GM12878 (cell line): ENCODE results near the gene ALAS1. TPM values are rescaled to one million over a fixed set of nuclear protein-coding genes. Genes with fewer than 3 reads are reported as not detected.

Experiments used
- ATAC-seq: fragments of 200-7000 bp; cut with Tn5 transposase; 3 replicates; pipeline ENCODE4 v1.9.1; 2020; ENCODE audit warnings: mild to moderate bottlenecking, moderate library complexity
- BruUV-seq: library from RNA; stranded (reverse); fragments of 400-500 nt; replicated peaks from 2 replicates; lab custom pipeline; 2021; lab: Mats Ljungman, UMichigan
- CTCF ChIA-PET: fragments of 300-600 bp; sonication (Branson Sonifier 250); formaldehyde crosslinking; extraction: SDS; loops from one replicate; lab custom pipeline; 2021; ENCODE audit warnings: inconsistent platforms; lab: Yijun Ruan, JAX
- POLR2A ChIA-PET: fragments of 350-600 bp; formaldehyde crosslinking; extraction: SDS; loops from one replicate; lab custom pipeline; 2021; ENCODE audit warnings: inconsistent platforms; lab: Charles Lee
- RAD21 ChIA-PET: fragments of 300-600 bp; sonication (Branson Sonifier 250); formaldehyde crosslinking; loops from one replicate; lab custom pipeline; 2023; ENCODE audit warnings: antibody characterized with exemption; ENCODE audit not compliant: unreplicated experiment; lab: Charles Lee
- SMC1A ChIA-PET: fragments of 300-600 bp; sonication (Branson Sonifier 250); formaldehyde crosslinking; loops from one replicate; lab custom pipeline; 2023; ENCODE audit not compliant: unreplicated experiment, uncharacterized antibody; lab: Charles Lee
- DNase-seq: peaks from one replicate; pipeline ENCODE4 v3.0.0-alpha.2; 2011; ENCODE audit warnings: low read depth, low spot score
- FAIRE-seq: peaks from 3 replicates; lab custom pipeline; 2011; peaks lifted over from hg19 to GRCh38; lab: Jason Lieb, UNC
- H2AFZ ChIP-seq: 2 replicates; pipeline ENCODE4 v1.6.0; 2011; ENCODE audit warnings: low read depth, low read length, control low read depth; ENCODE audit not compliant: control insufficient read depth
- H3K27ac ChIP-seq: 2 replicates; pipeline ENCODE4 v1.5.1; 2011; ENCODE audit warnings: control low read depth; ENCODE audit not compliant: control insufficient read depth, insufficient read depth
- H3K27me3 ChIP-seq, 2 experiments: replicated peaks in 1 of 2; 2 replicates each; pipeline versions ENCODE4 v1.6.0 to v1.6.1; 2011; ENCODE audit warnings: low read length in 1 of 2; ENCODE audit not compliant: control insufficient read depth in 2 of 2, insufficient read depth in 2 of 2
- H3K36me3 ChIP-seq, 2 experiments: 2 replicates each; pipeline ENCODE4 v1.5.1; 2011; ENCODE audit warnings: low read length in 1 of 2; ENCODE audit not compliant: control insufficient read depth in 2 of 2, insufficient read depth in 2 of 2
- H3K4me1 ChIP-seq: 2 replicates; pipeline ENCODE4 v1.6.1; 2011; ENCODE audit warnings: mild to moderate bottlenecking, low read length, moderate library complexity, mixed read lengths; ENCODE audit not compliant: control insufficient read depth, insufficient read depth
- H3K4me2 ChIP-seq: 2 replicates; pipeline ENCODE4 v1.6.0; 2011; ENCODE audit warnings: control low read depth; ENCODE audit not compliant: control insufficient read depth, insufficient read depth
- H3K4me3 ChIP-seq: fragments of 200-600 bp; sonication (generic); 2 replicates; pipeline ENCODE4 v1.5.1; 2016
- H3K79me2 ChIP-seq: 2 replicates; pipeline ENCODE4 v1.6.0; 2011; ENCODE audit warnings: low read length; ENCODE audit not compliant: control insufficient read depth, insufficient read depth
- H3K9ac ChIP-seq: 2 replicates; pipeline ENCODE4 v1.8.0; 2011; ENCODE audit warnings: low read length, control low read depth, mixed read lengths; ENCODE audit not compliant: control insufficient read depth, insufficient read depth
- H3K9me3 ChIP-seq: replicated peaks from 3 replicates; pipeline ENCODE4 v1.5.1; 2011; ENCODE audit warnings: mild to moderate bottlenecking, low read length; ENCODE audit not compliant: control insufficient read depth, insufficient read depth
- H4K20me1 ChIP-seq: 2 replicates; pipeline ENCODE4 v1.6.0; 2011; ENCODE audit not compliant: control insufficient read depth, insufficient read depth
- JUND ChIP-seq: IDR thresholded peaks from 2 replicates; pipeline ENCODE4 v1.6.1; 2012; ENCODE audit warnings: low read depth, mild to moderate bottlenecking, low read length, improper control_type of control experiment, moderate library complexity
- POLR2AphosphoS2 ChIP-seq: IDR thresholded peaks from 2 replicates; pipeline ENCODE4 v1.6.1; 2011; ENCODE audit warnings: low read depth, mild to moderate bottlenecking, low read length, improper control_type of control experiment, moderate library complexity
- RAD21 ChIP-seq: IDR thresholded peaks from 2 replicates; pipeline ENCODE4 v1.6.1; 2011; ENCODE audit warnings: mild to moderate bottlenecking, low read depth, low read length, moderate library complexity; ENCODE audit not compliant: insufficient read depth
- SMAD1 ChIP-seq: fragments of 450-650 bp; IDR thresholded peaks from 2 replicates; pipeline ENCODE4 v1.6.1; 2018; ENCODE audit warnings: mild to moderate bottlenecking, low read depth; ENCODE audit not compliant: partially characterized antibody
- SRF ChIP-seq, 2 experiments: IDR thresholded peaks; 2 replicates each; pipeline ENCODE4 v1.6.1; 2011; ENCODE audit warnings: low read depth in 2 of 2, low read length in 2 of 2, mild to moderate bottlenecking in 1 of 2, moderate library complexity in 1 of 2
- WRNIP1 ChIP-seq: IDR thresholded peaks from 2 replicates; pipeline ENCODE4 v1.6.1; 2011; ENCODE audit warnings: low read depth, low read length, improper control_type of control experiment, borderline replicate concordance
- WGBS: methylation state at CpG from one replicate; pipeline ENCODE4 v1.1.6; 2016; ENCODE audit warnings: low lambda C conversion rate; ENCODE audit not compliant: insufficient replicate concordance, insufficient coverage; ENCODE audit errors: missing lambda C conversion rate; 5-methylcytosine and 5-hydroxymethylcytosine counted together
- in situ Hi-C: fragments of 300-500 bp; cut with MboI; formaldehyde crosslinking; loops from 9 replicates; pipeline ENCODE4 v1.14.3; 2018; ENCODE audit warnings: mixed read lengths
- intact Hi-C: fragments of 100-400 bp; cut with micrococcal nuclease; formaldehyde crosslinking; loops from one replicate; pipeline ENCODE4 v1.14.2; 2022; ENCODE audit not compliant: unreplicated experiment
- polyA plus RNA-seq, 11 experiments: library from polyadenylated mRNA; depleted of rRNA in 4 of 11; unstranded in 6 of 11; stranded (reverse) in 5 of 11; fragments of >200 nt; fragmentation: Nextera tagmentation in 4 of 11; fragmentation: Illumina TruSeq in 1 of 11; extraction: Ambion mirVana in 4 of 11; extraction: Trizol in 1 of 11; gene quantifications; 1 replicate in 1 of 11; 2 replicates in 10 of 11; pipeline versions ENCODE4 v1.2.1 to v1.2.3, GENCODE V29; 2011 to 2016; ENCODE audit warnings: inconsistent platforms in 2 of 11, missing spikeins in 2 of 11, low read depth in 1 of 11
- total RNA-seq, 4 experiments: library from RNA; depleted of rRNA in 3 of 4; stranded (reverse); fragments of >200 nt in 3 of 4; fragmentation: Illumina TruSeq in 1 of 4; extraction: Trizol in 1 of 4; gene quantifications; 2 replicates each; pipeline versions ENCODE4 v1.2.1 to v1.2.3, GENCODE V29; 2013 to 2021

The ALAS1 gene
- total and polyA plus RNA-seq, 10 of the 15 experiments (the other 5 are each of a cell fraction or from before 2014, with no cell fraction given): 69.9 to 115 (median 94.1) TPM

DNA sequence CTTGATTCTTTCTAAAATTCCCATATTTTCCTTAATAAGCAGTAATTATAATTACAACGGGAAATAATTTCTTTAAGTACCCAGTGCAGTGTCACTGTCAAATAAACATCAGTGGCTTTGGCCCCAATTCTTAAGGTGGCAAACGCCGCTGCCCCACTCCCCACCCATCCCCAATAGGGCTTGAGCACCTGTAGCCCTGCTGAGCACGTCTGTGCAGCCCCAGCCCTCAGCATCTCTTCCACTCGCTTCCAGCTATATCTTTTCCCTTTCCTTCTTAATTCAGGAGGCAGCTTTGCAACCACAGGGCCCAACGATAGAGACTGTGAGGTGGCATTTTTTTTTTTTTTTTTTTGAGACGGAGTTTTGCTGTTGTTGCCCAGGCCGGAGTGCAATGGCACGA, 56.6 kb downstream of the ALAS1 start:
- no peak overlapping the region for H2AFZ ChIP-seq
- DNase-seq (no peak), ATAC-seq (no peak), FAIRE-seq (no peak)
- H3K27ac ChIP-seq: no peak overlapping the region
- no peak overlapping the region for H3K4me2 ChIP-seq
- H3K36me3 ChIP-seq: peaks cover 40 to 49% of the 10 kb centered on the region in 2 experiments
- BruUV-seq: no TSS peak
- no peak for TF ChIP-seq JUND
- TF ChIP-seq POLR2AphosphoS2: peak; percentile 46; the same call in 1 of the 2 replicates
- no peak overlapping the region for H3K4me3 ChIP-seq
- H3K27me3 ChIP-seq: no peaks in the 10 kb centered on the region
- no peaks in the 10 kb centered on the region for H3K9me3 ChIP-seq
- intact Hi-C loops (no loop called here), in situ Hi-C loops (no loop called here)
- CTCF ChIA-PET: interaction anchor here (1.1 to 3.7 kb wide), 4 partner anchors 8 to 85 kb away, joined by 3 to 20 read pairs (median 12); partner anchors contain the start of gene WDR82
- SMC1A ChIA-PET: interaction anchor here (1.0 to 3.5 kb wide), 4 partner anchors 12 to 52 kb away, joined by 3 to 30 read pairs (median 20); partner anchors contain the start of gene WDR82
- H4K20me1 ChIP-seq: no peaks in the 10 kb centered on the region
- peaks cover 18% of the 10 kb centered on the region for H3K4me1 ChIP-seq
- POLR2A ChIA-PET: interaction anchor here (0.7 to 7.8 kb wide), 5 partner anchors 13 to 1350 kb away, joined by 3 to 60 read pairs (median 8); partner anchors contain the start of genes TWF2 and WDR82
- 93% methylated on average over 8 of the region's 9 CpGs for WGBS
- RAD21 ChIA-PET: interaction anchor here (0.7 kb wide), 1 partner anchor 19 kb away, joined by 3 read pairs; no protein-coding TSS in a partner anchor
- H3K79me2 ChIP-seq: peaks cover 4% of the 10 kb centered on the region
- no peak overlapping the region for H3K9ac ChIP-seq

DNA sequence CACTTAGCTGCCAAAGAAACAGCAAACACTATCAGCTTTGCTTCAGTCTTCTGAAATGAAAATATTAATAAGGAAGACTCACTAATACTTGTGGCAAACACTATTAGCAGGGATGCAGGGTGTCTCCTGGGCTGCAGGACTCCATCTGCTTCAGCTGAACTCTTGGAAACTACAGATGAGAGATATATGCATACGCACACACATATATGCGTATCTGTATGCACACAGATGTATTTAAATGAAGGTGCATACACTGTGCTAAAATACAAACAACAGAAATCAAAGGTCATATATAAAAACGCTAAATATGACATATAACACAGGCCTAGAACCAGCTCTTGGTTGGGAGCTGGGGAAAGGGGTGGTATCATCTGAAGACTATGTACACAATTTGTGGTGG, 58.2 kb downstream of the ALAS1 start:
- H3K79me2 ChIP-seq: peaks cover 4% of the 10 kb centered on the region
- no peak overlapping the region for H2AFZ ChIP-seq
- DNase-seq: no peak
- peaks cover 18% of the 10 kb centered on the region for H3K4me1 ChIP-seq
- no peak for ATAC-seq
- in situ Hi-C loops: no loop called here
- no TSS peak for BruUV-seq
- ChIA-PET POLR2A (interaction anchor here (1.0 kb wide), 1 partner anchor 13 kb away, joined by 3 read pairs; no protein-coding TSS in a partner anchor), SMC1A (interaction anchor here (0.6 to 1.7 kb wide), 3 partner anchors 15 to 84 kb away, joined by 3 to 4 read pairs (median 3); no protein-coding TSS in a partner anchor), CTCF (interaction anchor here (1.9 kb wide), 1 partner anchor 25 kb away, joined by 9 read pairs; no protein-coding TSS in a partner anchor), RAD21 (interaction anchor here (0.7 kb wide), 1 partner anchor 10 kb away, joined by 3 read pairs; no protein-coding TSS in a partner anchor)
- H3K4me2 ChIP-seq: no peak overlapping the region
- H4K20me1 ChIP-seq: no peaks in the 10 kb centered on the region
- no peak overlapping the region for H3K9ac ChIP-seq
- no peak overlapping the region for H3K4me3 ChIP-seq
- FAIRE-seq: no peak
- 78% methylated on average over 3 of the region's 3 CpGs for WGBS
- H3K27me3 ChIP-seq: no peaks in the 10 kb centered on the region
- H3K9me3 ChIP-seq: no peaks in the 10 kb centered on the region
- intact Hi-C loops: no loop called here
- no peak overlapping the region for H3K27ac ChIP-seq
- peaks cover 34 to 50% of the 10 kb centered on the region in 2 experiments for H3K36me3 ChIP-seq
- TF ChIP-seq SRF (IDR thresholded peaks at IDR 0.05; ENCODE audit: low read depth in 2 of 2, low read length in 2 of 2) (no peak), SMAD1 (no peak), RAD21 (no peak), WRNIP1 (no peak)
